ENCODE data around the gene OR5T3. TPM values are rescaled to one million over a fixed set of nuclear protein-coding genes. Genes with fewer than 3 reads are reported as not detected.
"Not testable (repeated sequence)": the region's sequence is repeated elsewhere in the genome, so short reads cannot be mapped to it uniquely, and the experiment has no call there.

Gene OR5T3
- polyA plus RNA-seq (2013, experiment 1 of 2): not detected
- not detected for polyA plus RNA-seq (2013, experiment 2 of 2)

DNA sequence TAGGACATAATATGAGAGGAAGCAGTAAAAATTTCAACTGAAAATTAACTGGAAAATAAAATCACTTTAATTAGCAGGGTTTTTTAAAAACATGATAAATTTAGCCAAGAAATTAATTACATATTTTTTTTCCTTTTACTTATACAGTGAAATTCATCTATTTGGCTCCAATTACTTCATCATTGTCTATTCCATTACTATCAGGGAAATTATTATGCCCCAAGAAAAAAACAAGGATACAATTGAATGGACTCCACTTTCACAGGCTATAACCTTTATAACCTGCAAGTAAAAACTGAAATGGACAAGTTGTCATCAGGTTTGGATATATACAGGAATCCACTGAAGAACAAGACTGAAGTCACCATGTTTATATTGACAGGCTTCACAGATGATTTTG, at the start of gene OR5T3:
Gene OR5T3 (plus strand): TSS at position 301 of the 400 bp plus-strand sequence. CDS start 0 bp downstream, at position 301.
- Histone ChIP-seq H3K4me1 (ENCODE audit: control insufficient read depth, insufficient read depth, low read length, poor library complexity, severe bottlenecking) (no peaks in the 10 kb centered on the region), H3K27ac (ENCODE audit: low read depth, low read length, severe bottlenecking) (no peak within 1 kb of the TSS), H3K36me3 (ENCODE audit: control insufficient read depth, insufficient read depth, low read length) (no peaks in the 10 kb centered on the region), H3K9me3 (ENCODE audit: control insufficient read depth, low read length) (no peaks in the 10 kb centered on the region), H3K4me3 (ENCODE audit: extremely low read depth, insufficient read depth, low read length, poor library complexity, severe bottlenecking) (no peak within 1 kb of the TSS)

DNA sequence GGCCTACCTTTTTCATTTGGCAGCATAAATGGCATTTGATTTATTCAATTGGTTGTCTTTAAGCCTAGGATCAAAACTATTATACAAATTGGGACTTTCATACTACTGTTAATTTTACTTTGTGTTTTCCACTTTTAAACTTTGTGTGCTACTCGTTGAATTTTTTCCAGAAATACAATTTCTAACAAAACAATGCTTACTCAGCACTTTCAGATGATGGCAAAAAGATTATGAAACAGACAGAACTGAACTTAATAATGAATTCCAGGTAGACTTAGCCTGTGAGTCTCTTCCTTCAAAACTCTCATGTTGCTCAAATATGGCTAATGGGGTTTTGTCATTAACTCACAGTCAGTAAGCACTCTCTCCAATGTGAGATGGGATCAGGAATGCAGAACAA, 44.3 kb upstream of the OR5T3 start:
- H3K4me1 ChIP-seq (ENCODE audit: control insufficient read depth, insufficient read depth, low read length, poor library complexity, severe bottlenecking): no peaks in the 10 kb centered on the region
- no peak overlapping the region for H3K4me3 ChIP-seq (ENCODE audit: extremely low read depth, insufficient read depth, low read length, poor library complexity, severe bottlenecking)
- no CpG with 5 or more reads among the region's 1 CpG for WGBS, 2 experiments (ENCODE audit: insufficient coverage in 2 of 2)
- no peak overlapping the region for H3K27ac ChIP-seq (ENCODE audit: low read depth, low read length, severe bottlenecking)
- H3K36me3 ChIP-seq (ENCODE audit: control insufficient read depth, insufficient read depth, low read length): no peaks in the 10 kb centered on the region
- no peaks in the 10 kb centered on the region for H3K9me3 ChIP-seq (ENCODE audit: control insufficient read depth, low read length)

DNA sequence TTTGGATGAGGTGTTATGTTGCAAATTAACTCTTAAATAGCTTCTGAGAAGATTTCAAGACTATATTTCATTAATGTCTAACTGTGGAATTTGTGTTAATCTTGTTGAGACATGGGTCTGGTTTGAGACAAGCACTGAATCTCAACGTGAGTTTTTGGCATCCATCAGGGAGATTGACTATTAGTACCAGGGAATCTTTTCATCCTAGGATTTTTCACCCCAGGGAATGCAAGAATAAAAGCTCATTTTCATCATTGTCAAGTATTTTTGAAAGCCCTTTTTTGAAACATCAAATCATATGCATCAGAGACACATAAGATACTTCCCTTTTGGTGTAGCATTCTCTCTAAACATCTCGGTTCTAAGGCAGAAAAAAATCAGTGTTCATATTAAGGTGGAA, 37.5 kb upstream of the OR5T3 start:
- H3K9me3 ChIP-seq (ENCODE audit: control insufficient read depth, low read length): no peaks in the 10 kb centered on the region
- no peak overlapping the region for H3K27ac ChIP-seq (ENCODE audit: low read depth, low read length, severe bottlenecking)
- H3K4me3 ChIP-seq (ENCODE audit: extremely low read depth, insufficient read depth, low read length, poor library complexity, severe bottlenecking): no peak overlapping the region
- no peaks in the 10 kb centered on the region for H3K36me3 ChIP-seq (ENCODE audit: control insufficient read depth, insufficient read depth, low read length)
- no peaks in the 10 kb centered on the region for H3K4me1 ChIP-seq (ENCODE audit: control insufficient read depth, insufficient read depth, low read length, poor library complexity, severe bottlenecking)
- WGBS, 2 experiments (ENCODE audit: insufficient coverage in 2 of 2): no CpG with 5 or more reads among the region's 2 CpGs

DNA sequence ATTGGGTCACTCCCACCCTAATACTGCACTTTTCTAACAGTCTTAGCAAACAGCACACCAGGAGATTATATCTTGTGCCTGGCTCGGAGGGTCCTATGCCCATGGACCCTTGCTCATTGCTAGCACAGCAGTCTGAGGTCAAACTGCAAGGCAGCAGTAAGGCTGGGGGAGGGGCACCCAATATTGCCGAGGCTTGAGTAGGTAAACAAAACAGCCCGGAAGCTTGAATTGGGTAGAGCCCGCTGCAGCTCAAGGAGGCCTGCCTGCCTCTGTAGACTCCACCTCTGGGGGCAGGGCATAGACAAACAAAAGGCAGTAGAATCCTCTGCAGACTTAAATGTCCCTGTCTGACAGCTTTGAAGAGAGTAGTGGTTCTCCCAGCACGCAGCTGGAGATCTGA, 32.3 kb upstream of the OR5T3 start:
- H3K9me3 ChIP-seq (ENCODE audit: control insufficient read depth, low read length); H3K36me3 ChIP-seq (ENCODE audit: control insufficient read depth, insufficient read depth, low read length); H3K4me1 ChIP-seq (ENCODE audit: control insufficient read depth, insufficient read depth, low read length, poor library complexity, severe bottlenecking); H3K27ac ChIP-seq (ENCODE audit: low read depth, low read length, severe bottlenecking); H3K4me3 ChIP-seq (ENCODE audit: extremely low read depth, insufficient read depth, low read length, poor library complexity, severe bottlenecking): not testable (repeated sequence)
- WGBS, 2 experiments (ENCODE audit: insufficient coverage in 2 of 2): 65 to 69% methylated on average over 3 to 4 of the region's 5 CpGs

DNA sequence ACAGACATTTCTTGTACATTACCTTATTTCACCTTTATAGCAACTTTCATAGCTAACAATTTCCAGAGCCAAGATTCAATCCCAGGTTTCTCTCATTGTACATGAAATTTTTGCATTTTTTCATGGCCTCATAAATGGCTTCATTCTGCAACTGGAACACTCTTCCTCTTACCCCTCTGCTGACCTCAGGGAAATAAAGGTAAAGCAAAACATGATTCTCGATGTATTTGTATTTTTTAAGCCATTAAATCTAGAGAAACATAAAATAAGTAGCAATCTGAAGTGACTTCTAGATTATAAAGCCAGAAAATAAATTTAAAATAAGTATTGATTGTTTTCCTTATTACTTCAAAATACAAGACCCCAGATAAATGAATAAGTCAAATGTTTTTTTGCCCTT, 17.9 kb upstream of the OR5T3 start, which contains the start of gene OR5T2:
Gene OR5T2 (minus strand): TSS at position 101 of the 400 bp plus-strand sequence. CDS start 1,193 bp downstream, outside the sequence.
- Histone ChIP-seq H3K4me1 (ENCODE audit: control insufficient read depth, insufficient read depth, low read length, poor library complexity, severe bottlenecking) (no peaks in the 10 kb centered on the region), H3K9me3 (ENCODE audit: control insufficient read depth, low read length) (no peaks in the 10 kb centered on the region)
- WGBS, 2 experiments (ENCODE audit: insufficient coverage in 2 of 2): no CpG with 5 or more reads among the region's 1 CpG

DNA sequence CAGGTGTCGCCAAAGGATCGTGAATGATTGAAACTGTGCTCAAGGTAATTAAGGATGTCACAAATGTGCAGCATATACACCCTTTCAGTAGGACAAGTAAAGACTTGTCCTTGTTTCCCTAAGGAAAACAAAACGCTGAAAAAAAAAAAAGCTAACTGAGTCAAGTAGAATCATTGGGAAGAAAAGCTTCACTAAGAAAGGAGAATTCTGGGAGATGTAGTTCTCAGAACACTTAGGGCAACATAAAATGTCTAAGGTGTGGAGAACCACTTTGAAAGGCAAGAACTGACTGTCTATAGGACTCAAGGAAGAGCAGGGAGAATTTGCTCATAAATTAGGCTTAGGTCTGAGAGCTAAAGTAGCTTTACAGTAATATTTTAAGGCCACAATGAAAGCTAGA, 19.0 kb downstream of the OR5T3 start:
- H3K9me3 ChIP-seq (ENCODE audit: control insufficient read depth, low read length): no peaks in the 10 kb centered on the region

More for the DNA sequence above, 17.9 kb upstream of the OR5T3 start, which contains the start of gene OR5T2:
- no peak within 1 kb of the TSS for H3K27ac ChIP-seq (ENCODE audit: low read depth, low read length, severe bottlenecking)
- H3K36me3 ChIP-seq (ENCODE audit: control insufficient read depth, insufficient read depth, low read length): no peaks in the 10 kb centered on the region
- H3K4me3 ChIP-seq (ENCODE audit: extremely low read depth, insufficient read depth, low read length, poor library complexity, severe bottlenecking): no peak within 1 kb of the TSS

DNA sequence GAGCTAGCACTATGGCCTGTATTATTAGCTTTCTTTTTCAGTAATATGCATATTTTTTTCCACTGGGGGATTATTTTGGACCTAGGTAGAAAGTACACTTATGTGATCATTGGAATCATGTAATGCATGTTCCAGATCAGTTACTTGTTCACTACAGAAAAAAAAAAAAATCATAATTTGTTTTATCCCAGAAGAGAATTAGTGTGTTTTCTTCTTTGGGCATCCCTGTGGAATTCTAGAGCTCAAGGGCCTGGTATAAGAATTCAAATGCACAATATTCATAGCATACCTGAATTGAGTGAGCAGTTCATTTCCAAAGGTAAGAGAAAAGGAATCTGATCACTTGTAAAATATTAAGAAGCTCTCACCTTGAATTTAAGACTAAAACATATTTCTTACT, 21.8 kb downstream of the OR5T3 start, which contains the start of gene OR5T1:
Gene OR5T1 (plus strand): TSS at position 301 of the 400 bp plus-strand sequence. CDS start 1,485 bp downstream, outside the sequence.
- Histone ChIP-seq H3K4me1 (ENCODE audit: control insufficient read depth, insufficient read depth, low read length, poor library complexity, severe bottlenecking) (no peaks in the 10 kb centered on the region), H3K27ac (ENCODE audit: low read depth, low read length, severe bottlenecking) (no peak within 1 kb of the TSS), H3K4me3 (ENCODE audit: extremely low read depth, insufficient read depth, low read length, poor library complexity, severe bottlenecking) (no peak within 1 kb of the TSS), H3K9me3 (ENCODE audit: control insufficient read depth, low read length) (no peaks in the 10 kb centered on the region), H3K36me3 (ENCODE audit: control insufficient read depth, insufficient read depth, low read length) (no peaks in the 10 kb centered on the region)

More for the DNA sequence above, 19.0 kb downstream of the OR5T3 start:
- H3K36me3 ChIP-seq (ENCODE audit: control insufficient read depth, insufficient read depth, low read length): no peaks in the 10 kb centered on the region
- H3K4me1 ChIP-seq (ENCODE audit: control insufficient read depth, insufficient read depth, low read length, poor library complexity, severe bottlenecking): no peaks in the 10 kb centered on the region
- WGBS, 2 experiments (ENCODE audit: insufficient coverage in 2 of 2): 29% methylated on average over 1 of the region's 3 CpGs; no CpG with 5 or more reads in 1 of the 2 experiments
- H3K27ac ChIP-seq (ENCODE audit: low read depth, low read length, severe bottlenecking): no peak overlapping the region
- no peak overlapping the region for H3K4me3 ChIP-seq (ENCODE audit: extremely low read depth, insufficient read depth, low read length, poor library complexity, severe bottlenecking)

DNA sequence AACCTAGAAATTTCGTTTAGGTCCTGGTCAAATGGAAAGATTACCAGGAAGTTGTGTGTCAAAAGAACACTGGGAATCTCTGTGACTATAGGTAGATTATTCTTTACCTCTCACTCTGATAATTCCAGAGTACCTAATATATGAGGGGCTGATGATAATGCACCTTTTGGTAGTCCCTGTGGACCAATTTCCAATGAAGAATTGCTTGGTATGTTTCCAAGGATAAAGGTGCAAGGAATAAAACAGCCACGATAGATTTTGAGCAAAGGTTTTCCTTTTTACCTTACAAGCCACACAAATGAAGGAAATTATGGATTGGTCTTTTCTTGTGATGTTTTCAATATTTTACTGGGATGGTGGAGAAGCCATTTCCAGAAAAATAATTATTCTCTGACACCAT, 40.1 kb downstream of the OR5T3 start, which contains the start of gene OR8H1:
Gene OR8H1 (minus strand): TSS at position 101 of the 400 bp plus-strand sequence. CDS start 1,192 bp downstream, outside the sequence.
- H3K36me3 ChIP-seq (ENCODE audit: control insufficient read depth, insufficient read depth, low read length): no peaks in the 10 kb centered on the region
- H3K4me1 ChIP-seq (ENCODE audit: control insufficient read depth, insufficient read depth, low read length, poor library complexity, severe bottlenecking): no peaks in the 10 kb centered on the region
- no CpG with 5 or more reads among the region's 2 CpGs for WGBS, 2 experiments (ENCODE audit: insufficient coverage in 2 of 2)
- H3K9me3 ChIP-seq (ENCODE audit: control insufficient read depth, low read length): no peaks in the 10 kb centered on the region
- no peak within 1 kb of the TSS for H3K27ac ChIP-seq (ENCODE audit: low read depth, low read length, severe bottlenecking)
- H3K4me3 ChIP-seq (ENCODE audit: extremely low read depth, insufficient read depth, low read length, poor library complexity, severe bottlenecking): no peak within 1 kb of the TSS

DNA sequence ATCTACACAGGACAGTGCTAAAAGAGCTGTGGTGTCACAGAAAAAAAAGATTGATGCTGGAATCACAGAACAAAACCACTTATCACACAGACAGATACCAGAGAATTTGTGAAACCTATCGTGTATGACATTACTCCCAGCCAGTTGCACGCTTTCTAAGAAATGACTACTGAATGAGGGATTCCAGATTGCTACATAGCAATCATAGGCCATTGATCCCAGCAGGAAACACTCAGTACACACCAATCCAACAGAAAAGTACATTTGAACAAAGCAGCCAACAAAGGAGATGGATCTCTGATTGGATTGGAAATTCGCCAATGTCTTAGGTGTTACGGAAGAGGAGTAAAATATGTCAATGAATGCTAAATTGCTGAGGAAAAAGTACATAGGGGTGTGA, 44.8 kb downstream of the OR5T3 start:
- Histone ChIP-seq H3K27ac (ENCODE audit: low read depth, low read length, severe bottlenecking) (no peak overlapping the region), H3K9me3 (ENCODE audit: control insufficient read depth, low read length) (no peaks in the 10 kb centered on the region), H3K36me3 (ENCODE audit: control insufficient read depth, insufficient read depth, low read length) (no peaks in the 10 kb centered on the region), H3K4me1 (ENCODE audit: control insufficient read depth, insufficient read depth, low read length, poor library complexity, severe bottlenecking) (no peaks in the 10 kb centered on the region), H3K4me3 (ENCODE audit: extremely low read depth, insufficient read depth, low read length, poor library complexity, severe bottlenecking) (no peak overlapping the region)
- 80 to 93% methylated on average over 2 to 4 of the region's 4 CpGs for WGBS, 2 experiments (ENCODE audit: insufficient coverage in 2 of 2)
